Ovary (tissue), 9 donors: ENCODE measurements around the gene SMC3. TPM values are rescaled to one million over a fixed set of nuclear protein-coding genes. Genes with fewer than 3 reads are reported as not detected.
A peak's percentile ranks its signal among the peaks of the same experiment; 100 is the strongest.
"Not testable (repeated sequence)": the region's sequence is repeated elsewhere in the genome, so short reads cannot be mapped to it uniquely, and the experiment has no call there.

Experiments used
- DNase-seq, 5 donors: peaks; one replicate each; pipeline ENCODE4 v3.0.0-alpha.2; 2019 to 2020
- H3K27ac ChIP-seq, 2 donors: fragments of 200-600 bp; one replicate each; pipeline versions ENCODE4 v1.5.1 to v1.8.0; 2019 to 2022
- H3K27me3 ChIP-seq: fragments of 200-600 bp; one replicate; pipeline ENCODE4 v1.8.0; 2022
- H3K36me3 ChIP-seq: fragments of 200-600 bp; sonication (generic); one replicate; pipeline ENCODE4 v1.5.1; 2019
- H3K4me1 ChIP-seq: one replicate; pipeline ENCODE4 v1.8.1; 2013; ENCODE audit warnings: mild to moderate bottlenecking, moderate library complexity; ENCODE audit not compliant: insufficient read depth
- H3K4me3 ChIP-seq: fragments of 200-600 bp; sonication (generic); one replicate; pipeline ENCODE4 v1.5.1; 2017
- H3K9me3 ChIP-seq, 2 donors: fragments of 200-600 bp in 1 of 2; sonication (generic) in 1 of 2; one replicate each; pipeline versions ENCODE4 v1.5.1 to v1.8.1; 2013 to 2019; ENCODE audit warnings: mild to moderate bottlenecking in 1 of 2, moderate library complexity in 1 of 2
- CTCF ChIP-seq, 3 donors: fragments of 450-650 bp in 2 of 3; fragments of 200-600 bp in 1 of 3; IDR thresholded peaks; one replicate each; pipeline versions ENCODE4 v1.5.1 to v1.8.0; 2016 to 2022; ENCODE audit warnings: antibody characterized with exemption in 3 of 3, mild to moderate bottlenecking in 1 of 3
- EP300 ChIP-seq: sonication (generic); formaldehyde crosslinking; IDR thresholded peaks from one replicate; pipeline ENCODE4 v1.6.1; 2017; ENCODE audit warnings: antibody characterized with exemption
- POLR2A ChIP-seq: fragments of 450-650 bp; IDR thresholded peaks from one replicate; pipeline ENCODE4 v1.6.1; 2017; ENCODE audit warnings: antibody characterized with exemption, mild to moderate bottlenecking, moderate library complexity
- WGBS, 3 donors: extraction: QIAGEN DNeasy Blood & Tissue Kit in 1 of 3; methylation state at CpG; one replicate each; pipeline versions ENCODE4 v1.1.5 to v1.1.7; 2013 to 2017; 5-methylcytosine and 5-hydroxymethylcytosine counted together
- intact Hi-C, 4 donors: fragments of 100-400 bp; cut with DNase I; formaldehyde crosslinking; loops; one replicate each; pipeline versions ENCODE4 v1.11.0 to v1.15.1; 2022 to 2023
- polyA plus RNA-seq, 2 donors: library from polyadenylated mRNA; stranded (reverse); fragments of 200-250 nt in 1 of 2; fragments of 350-450 nt in 1 of 2; fragmentation: Illumina TruSeq in 1 of 2; extraction: RNeasy Lipid Tissue Mini Kit (QIAGEN cat#74804) in 1 of 2; gene quantifications; one replicate each; pipeline ENCODE4 v1.2.3, GENCODE V29; 2013 to 2014
- total RNA-seq, 7 donors: library from RNA; depleted of rRNA in 2 of 7; stranded (reverse); fragments of >200 nt in 2 of 7; fragmentation: NEBNext Ultra II Directional in 3 of 7; extraction: Animal tissue kit (Norgen Biotek cat#: 25700) in 3 of 7; gene quantifications; one replicate each; pipeline versions ENCODE4 v1.1.0 to v1.2.4, GENCODE V29; 2016 to 2023
- donor health status: DM: no; HTN: no; CAD: no; lungs with moderate emphysema.
- donor health status: DM: no; HTN: no; CAD: no.
- donor health status: Bipolar disorder and iron deficiency.
- donor health status: DM: yes; HTN: yes; CAD: no.
- donor health status: DM: no; HTN: no; CAD: no.
- donor health status: DM: yes; HTN: yes; CAD: no.

SMC3 gene
- total and polyA plus RNA-seq, 9 donors = 23.1 to 49.1 (median 37.1) TPM

GRCh38 chr10:110529596-110530011 is 37.9 kb upstream of the SMC3 start:
- Histone ChIP-seq H3K27ac (no peak overlapping the region), H3K4me1 (peaks cover 3% of the 10 kb centered on the region), H3K4me3 (no peak overlapping the region), H3K9me3 (no peaks in the 10 kb centered on the region), H3K36me3 (no peaks in the 10 kb centered on the region), H3K27me3 (no peaks in the 10 kb centered on the region)
- DNase-seq = no peak
- WGBS, 3 donors = 69 to 72% (median 70%) methylated on average over 6 of the region's 6 CpGs
- no peak for TF ChIP-seq CTCF (IDR thresholded peaks at IDR 0.05)
- TF ChIP-seq POLR2A = no peak
- TF ChIP-seq EP300 = no peak
- intact Hi-C loops = no loop called here

GRCh38 chr10:110530131-110530831 is 37.2 kb upstream of the SMC3 start:
- 5 to 8% (median 5%) methylated on average over 35 of the region's 35 CpGs for WGBS, 3 donors
- intact Hi-C loops = no loop called here
- Histone ChIP-seq H3K27me3 (no peaks in the 10 kb centered on the region), H3K9me3 (no peaks in the 10 kb centered on the region), H3K36me3 (no peaks in the 10 kb centered on the region), H3K4me3 (no peak overlapping the region), H3K4me1 (peaks cover 3% of the 10 kb centered on the region), H3K27ac (no peak overlapping the region)
- peak in 3 of 5 donors; percentile 26 to 47 (median 34) for DNase-seq
- TF ChIP-seq POLR2A = no peak
- no peak for TF ChIP-seq EP300
- no peak for TF ChIP-seq CTCF (IDR thresholded peaks at IDR 0.05)

- Histone ChIP-seq H3K27ac (no peak overlapping the region), H3K36me3 (no peaks in the 10 kb centered on the region), H3K9me3 (no peaks in the 10 kb centered on the region), H3K4me1 (peaks cover 3% of the 10 kb centered on the region), H3K27me3 (no peaks in the 10 kb centered on the region), H3K4me3 (no peak overlapping the region)
- intact Hi-C loops = no loop called here
- WGBS, 3 donors = 75 to 79% (median 78%) methylated on average over 2 of the region's 2 CpGs
- TF ChIP-seq EP300 (no peak), CTCF (IDR thresholded peaks at IDR 0.05) (no peak), POLR2A (no peak)
- DNase-seq = no peak
Measured at GRCh38 chr10:110531687-110532086, 35.8 kb upstream of the SMC3 start.

- H3K4me1 ChIP-seq, H3K27ac ChIP-seq, H3K9me3 ChIP-seq, H3K27me3 ChIP-seq, intact Hi-C loops, DNase-seq, H3K4me3 ChIP-seq, H3K36me3 ChIP-seq: not testable (repeated sequence)
- 83 to 91% (median 90%) methylated on average over 4 of the region's 4 CpGs for WGBS, 3 donors
Measured at GRCh38 chr10:110532628-110533027, 34.9 kb upstream of the SMC3 start.

- Histone ChIP-seq H3K27ac (no peak overlapping the region), H3K4me3 (no peak overlapping the region), H3K36me3 (no peaks in the 10 kb centered on the region), H3K9me3 (no peaks in the 10 kb centered on the region), H3K27me3 (no peaks in the 10 kb centered on the region), H3K4me1 (peaks cover 3% of the 10 kb centered on the region)
- intact Hi-C loops = no loop called here
- 21 to 28% (median 22%) methylated on average over 3 of the region's 3 CpGs for WGBS, 3 donors
- no peak for DNase-seq
- no peak for TF ChIP-seq POLR2A
- no peak for TF ChIP-seq CTCF (IDR thresholded peaks at IDR 0.05)
- no peak for TF ChIP-seq EP300
Measured at GRCh38 chr10:110533149-110533548, 34.3 kb upstream of the SMC3 start.
